ENCODE measurements around the gene ACE2.

DNA sequence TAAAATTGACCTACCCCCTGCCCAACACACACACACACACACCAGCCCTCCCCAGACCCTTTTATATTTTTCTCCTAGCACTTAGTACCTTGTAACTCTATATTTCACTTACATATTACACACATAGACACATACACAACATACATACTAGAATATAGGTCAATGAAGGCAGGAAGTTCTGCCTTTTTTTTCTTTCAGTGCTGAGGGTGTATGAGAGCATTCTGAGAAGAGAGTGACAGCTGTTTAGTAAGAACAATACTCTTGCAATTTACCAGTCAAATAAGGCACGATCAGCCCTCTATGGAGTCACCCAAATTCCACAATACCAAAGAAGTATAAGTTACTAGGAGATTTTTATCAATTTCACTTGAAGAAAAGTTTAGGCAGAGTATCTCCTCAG, 33.5 kb downstream of the ACE2 start:
- no peak for TF ChIP-seq POLR2A (IDR thresholded peaks at IDR 0.05)
- TF ChIP-seq POLR2AphosphoS5 (IDR thresholded peaks at IDR 0.05) = no peak
- TF ChIP-seq, protein P1, sequence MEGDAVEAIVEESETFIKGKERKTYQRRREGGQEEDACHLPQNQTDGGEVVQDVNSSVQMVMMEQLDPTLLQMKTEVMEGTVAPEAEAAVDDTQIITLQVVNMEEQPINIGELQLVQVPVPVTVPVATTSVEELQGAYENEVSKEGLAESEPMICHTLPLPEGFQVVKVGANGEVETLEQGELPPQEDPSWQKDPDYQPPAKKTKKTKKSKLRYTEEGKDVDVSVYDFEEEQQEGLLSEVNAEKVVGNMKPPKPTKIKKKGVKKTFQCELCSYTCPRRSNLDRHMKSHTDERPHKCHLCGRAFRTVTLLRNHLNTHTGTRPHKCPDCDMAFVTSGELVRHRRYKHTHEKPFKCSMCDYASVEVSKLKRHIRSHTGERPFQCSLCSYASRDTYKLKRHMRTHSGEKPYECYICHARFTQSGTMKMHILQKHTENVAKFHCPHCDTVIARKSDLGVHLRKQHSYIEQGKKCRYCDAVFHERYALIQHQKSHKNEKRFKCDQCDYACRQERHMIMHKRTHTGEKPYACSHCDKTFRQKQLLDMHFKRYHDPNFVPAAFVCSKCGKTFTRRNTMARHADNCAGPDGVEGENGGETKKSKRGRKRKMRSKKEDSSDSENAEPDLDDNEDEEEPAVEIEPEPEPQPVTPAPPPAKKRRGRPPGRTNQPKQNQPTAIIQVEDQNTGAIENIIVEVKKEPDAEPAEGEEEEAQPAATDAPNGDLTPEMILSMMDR (IDR thresholded peaks at IDR 0.05) = no peak
- no peak for TF ChIP-seq EP300 (IDR thresholded peaks at IDR 0.05)

Measured in suprapubic skin (tissue), 4 donors.